Skeletal muscle satellite cell (primary cell): ENCODE results near the gene TMC3.
"Not testable (repeated sequence)": the region's sequence is repeated elsewhere in the genome, so short reads cannot be mapped to it uniquely, and the experiment has no call there.

Experiments
- H3K27me3 ChIP-seq: 2 replicates; pipeline ENCODE4 v1.7.0; 2013; ENCODE audit warnings: low read length; ENCODE audit not compliant: control insufficient read depth, insufficient read depth
- H3K36me3 ChIP-seq: 2 replicates; pipeline ENCODE4 v1.7.0; 2013; ENCODE audit warnings: mild to moderate bottlenecking, control low read depth, low read length; ENCODE audit not compliant: insufficient read depth
- H3K4me1 ChIP-seq: 2 replicates; pipeline ENCODE4 v1.7.0; 2013; ENCODE audit warnings: low read length; ENCODE audit not compliant: control insufficient read depth, insufficient read depth
- H3K4me2 ChIP-seq: 2 replicates; pipeline ENCODE4 v1.7.0; 2013; ENCODE audit warnings: mild to moderate bottlenecking, low read length
- H3K4me3 ChIP-seq: 2 replicates; pipeline ENCODE4 v1.7.0; 2013; ENCODE audit warnings: low read length
- H3K9ac ChIP-seq: 2 replicates; pipeline ENCODE4 v1.7.0; 2013; ENCODE audit warnings: mild to moderate bottlenecking, low read depth, low read length, moderate library complexity
- H3K9me3 ChIP-seq: replicated peaks from 2 replicates; pipeline ENCODE4 v1.7.0; 2013; ENCODE audit warnings: mild to moderate bottlenecking, control low read depth, low read length

Gene TMC3

DNA sequence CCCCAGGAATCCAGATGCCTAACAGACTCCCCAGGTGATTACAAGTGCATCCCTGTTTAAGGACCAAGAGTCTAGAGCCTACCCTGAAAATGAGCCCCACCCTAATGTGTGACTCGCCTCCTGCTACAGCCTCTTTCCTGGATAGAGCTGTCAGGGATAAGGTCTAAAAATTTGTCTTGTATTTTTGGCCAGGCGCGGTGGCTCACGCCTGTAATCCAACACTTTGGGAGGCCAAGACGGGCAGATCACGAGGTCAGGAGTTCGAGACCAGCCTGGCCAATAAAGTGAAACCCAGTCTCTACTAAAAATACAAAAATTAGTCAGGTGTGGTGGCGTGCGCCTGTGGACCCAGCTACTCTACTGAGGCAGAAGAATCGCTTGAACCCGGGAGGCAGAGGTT lies 11.2 kb downstream of the TMC3 start:
- H3K9me3 ChIP-seq, result no peaks in the 10 kb centered on the region
- H3K36me3 ChIP-seq, result no peaks in the 10 kb centered on the region
- no peak overlapping the region for H3K9ac ChIP-seq
- no peaks in the 10 kb centered on the region for H3K4me1 ChIP-seq
- no peak overlapping the region for H3K4me2 ChIP-seq
- H3K27me3 ChIP-seq, result peaks cover 6% of the 10 kb centered on the region
- no peak overlapping the region for H3K4me3 ChIP-seq

DNA sequence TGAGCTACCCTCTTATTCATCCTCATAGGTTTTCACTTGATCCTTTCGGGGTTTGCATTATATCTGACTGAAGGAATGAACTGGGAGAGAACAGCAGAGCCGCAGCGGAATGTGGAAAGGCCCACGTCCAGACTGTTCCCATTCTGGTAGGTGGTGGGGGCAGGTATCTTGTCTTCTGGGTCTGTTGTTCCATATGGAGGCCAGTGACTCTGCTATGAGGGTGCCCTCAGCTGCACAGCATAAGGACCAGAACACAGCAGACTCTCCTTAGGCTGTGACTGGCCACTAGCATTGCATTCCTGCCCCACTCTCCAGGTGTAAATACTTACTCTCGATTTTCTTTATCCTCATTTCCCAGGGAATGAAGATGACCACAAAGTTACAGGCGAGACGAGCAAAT lies 12.1 kb downstream of the TMC3 start:
- Histone ChIP-seq H3K9me3 (no peaks in the 10 kb centered on the region), H3K27me3 (peaks cover 14% of the 10 kb centered on the region), H3K4me1 (no peaks in the 10 kb centered on the region), H3K36me3 (no peaks in the 10 kb centered on the region), H3K4me3 (no peak overlapping the region), H3K9ac (no peak overlapping the region), H3K4me2 (no peak overlapping the region)

DNA sequence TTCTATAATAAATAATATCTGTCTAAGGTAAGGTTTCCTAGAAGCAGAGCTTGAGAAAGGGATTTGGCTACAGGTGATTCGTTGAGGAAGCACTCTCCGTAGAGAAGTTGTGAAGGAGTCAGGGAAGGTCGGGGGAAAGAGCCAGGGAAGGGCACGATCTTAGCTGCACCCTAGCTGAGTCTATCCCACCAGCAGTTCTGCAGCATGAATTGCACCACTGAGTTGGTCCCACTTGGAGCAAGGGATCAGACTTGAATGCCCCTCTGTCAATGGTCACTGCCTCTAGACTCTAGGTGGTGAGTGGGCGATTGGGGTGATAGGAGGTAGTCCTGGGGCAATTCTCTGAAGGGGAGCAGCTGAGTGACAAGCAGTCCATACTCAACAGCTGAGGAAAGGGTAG lies 13.5 kb downstream of the TMC3 start:
- Histone ChIP-seq H3K4me1 (no peaks in the 10 kb centered on the region), H3K4me3 (no peak overlapping the region), H3K9me3 (no peaks in the 10 kb centered on the region), H3K36me3 (no peaks in the 10 kb centered on the region), H3K9ac (no peak overlapping the region), H3K27me3 (peaks cover 25% of the 10 kb centered on the region), H3K4me2 (no peak overlapping the region)

DNA sequence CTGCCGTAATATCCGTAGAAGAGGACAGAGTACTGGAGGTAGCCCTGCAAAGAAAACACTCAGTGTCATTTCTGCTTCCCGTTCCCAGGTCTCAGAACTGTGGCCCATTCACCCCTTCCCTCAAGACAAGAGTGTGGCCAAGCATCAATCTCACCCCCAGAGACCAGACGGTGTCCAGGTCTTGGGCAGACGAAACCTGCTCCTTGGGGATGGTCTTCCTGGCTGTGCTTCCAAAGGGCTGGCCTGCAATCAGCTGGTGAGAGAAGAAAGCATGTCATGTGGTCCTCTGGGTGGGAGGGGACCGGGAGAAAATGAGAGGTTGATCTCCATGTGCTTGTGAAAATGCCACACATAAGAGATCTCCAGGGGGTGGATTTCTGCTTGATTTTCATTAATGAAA lies 15.8 kb downstream of the TMC3 start:
- Histone ChIP-seq H3K36me3 (no peaks in the 10 kb centered on the region), H3K4me2 (no peak overlapping the region), H3K9ac (no peak overlapping the region), H3K4me1 (no peaks in the 10 kb centered on the region), H3K9me3 (no peaks in the 10 kb centered on the region), H3K4me3 (no peak overlapping the region), H3K27me3 (peaks cover 32% of the 10 kb centered on the region)

DNA sequence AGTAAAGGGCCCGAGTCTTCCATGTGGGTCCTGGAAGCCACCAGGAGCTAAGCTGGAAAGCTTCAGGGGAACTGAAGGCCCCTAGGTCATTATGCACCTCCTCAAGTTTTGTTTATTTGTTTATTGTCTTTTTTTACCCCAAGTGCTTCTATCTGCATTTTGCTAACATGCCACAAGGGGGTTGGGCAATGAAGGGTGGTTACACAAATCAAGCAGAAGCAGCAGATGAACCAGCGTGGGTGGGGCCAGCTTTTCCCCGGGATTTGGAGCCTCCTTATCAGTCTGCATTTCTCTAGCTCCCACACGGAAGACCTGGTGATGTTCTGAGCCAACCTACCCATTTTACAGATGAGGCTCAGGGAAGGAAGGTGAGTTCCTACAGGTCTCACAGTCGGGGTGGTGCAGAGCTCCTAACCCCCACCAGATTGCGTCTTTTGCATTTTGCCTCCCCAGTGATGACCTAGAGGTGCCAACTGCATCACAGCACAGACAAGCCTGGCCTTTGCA lies 16.8 kb downstream of the TMC3 start:
- Histone ChIP-seq H3K9me3 (no peaks in the 10 kb centered on the region), H3K9ac (no peak overlapping the region), H3K4me3 (no peak overlapping the region), H3K4me1 (no peaks in the 10 kb centered on the region), H3K27me3 (peaks cover 32% of the 10 kb centered on the region), H3K4me2 (no peak overlapping the region), H3K36me3 (no peaks in the 10 kb centered on the region)

DNA sequence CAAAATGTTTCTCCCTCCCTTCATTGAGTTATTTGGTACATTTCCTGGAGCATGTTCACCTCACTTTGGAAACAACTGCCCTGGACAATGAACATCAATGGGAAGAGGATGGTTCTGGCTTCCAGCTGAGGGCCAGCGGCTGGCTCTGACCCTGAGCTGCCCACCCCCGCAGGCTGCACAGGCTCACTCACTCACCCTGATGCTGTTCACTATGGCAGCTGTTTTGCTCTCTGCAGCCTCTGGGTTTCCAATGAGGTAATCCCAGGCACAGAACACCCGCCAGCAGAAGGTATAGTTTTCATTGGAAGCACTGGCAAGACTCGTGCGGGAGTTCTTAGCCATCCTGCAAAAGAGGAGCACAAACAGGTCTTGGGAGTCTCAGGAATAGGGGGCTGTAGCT lies 17.8 kb downstream of the TMC3 start:
- Histone ChIP-seq H3K27me3 (peaks cover 35% of the 10 kb centered on the region), H3K9ac (no peak overlapping the region), H3K9me3 (no peaks in the 10 kb centered on the region), H3K4me2 (no peak overlapping the region), H3K36me3 (no peaks in the 10 kb centered on the region), H3K4me1 (no peaks in the 10 kb centered on the region), H3K4me3 (no peak overlapping the region)

DNA sequence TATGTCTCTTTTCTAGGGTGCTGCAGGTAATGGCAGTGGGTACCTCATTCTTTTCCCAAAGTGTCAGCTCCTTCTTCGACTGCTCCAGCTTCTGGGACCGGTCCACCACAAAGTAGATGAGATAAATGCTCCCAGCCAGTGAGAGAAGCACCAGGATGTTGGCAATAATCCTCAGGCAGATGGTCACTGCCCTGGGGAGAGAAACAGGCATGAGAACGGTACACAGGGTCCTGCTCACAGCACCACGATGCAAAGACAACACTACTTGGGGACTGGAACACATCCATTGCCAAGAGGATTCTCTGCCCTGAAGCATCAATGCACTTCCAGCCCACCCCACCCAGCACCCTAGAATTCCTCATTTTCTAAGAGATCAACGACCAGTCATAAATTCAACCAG lies 22.4 kb downstream of the TMC3 start:
- Histone ChIP-seq H3K4me1 (no peaks in the 10 kb centered on the region), H3K9me3 (no peaks in the 10 kb centered on the region), H3K9ac (no peak overlapping the region), H3K36me3 (no peaks in the 10 kb centered on the region), H3K4me2 (no peak overlapping the region), H3K27me3 (peaks cover 38% of the 10 kb centered on the region), H3K4me3 (no peak overlapping the region)

DNA sequence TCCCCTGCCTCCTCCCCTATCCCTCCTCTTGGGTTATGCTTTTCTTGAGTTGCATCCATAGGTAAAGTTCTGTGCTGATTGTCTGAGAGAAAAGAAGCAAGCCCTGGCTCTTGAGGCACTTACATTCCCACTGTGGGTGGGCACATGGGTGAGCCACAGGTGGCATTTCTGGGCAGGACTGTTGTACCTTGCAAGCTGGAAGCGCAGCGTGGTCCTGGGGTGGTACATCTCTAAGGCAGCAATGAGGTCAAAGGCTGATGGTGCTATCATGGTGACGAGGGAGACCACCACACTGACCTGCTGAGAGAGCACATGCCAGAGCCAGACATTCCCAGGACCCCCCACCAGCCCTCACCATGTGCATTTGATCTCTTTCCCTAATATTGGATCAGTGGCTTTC lies 24.7 kb downstream of the TMC3 start:
- peaks cover 31% of the 10 kb centered on the region for H3K27me3 ChIP-seq
- H3K4me2 ChIP-seq, result no peak overlapping the region
- H3K9ac ChIP-seq, result no peak overlapping the region
- H3K9me3 ChIP-seq, result no peaks in the 10 kb centered on the region
- no peaks in the 10 kb centered on the region for H3K4me1 ChIP-seq
- H3K36me3 ChIP-seq, result no peaks in the 10 kb centered on the region
- H3K4me3 ChIP-seq, result no peak overlapping the region

DNA sequence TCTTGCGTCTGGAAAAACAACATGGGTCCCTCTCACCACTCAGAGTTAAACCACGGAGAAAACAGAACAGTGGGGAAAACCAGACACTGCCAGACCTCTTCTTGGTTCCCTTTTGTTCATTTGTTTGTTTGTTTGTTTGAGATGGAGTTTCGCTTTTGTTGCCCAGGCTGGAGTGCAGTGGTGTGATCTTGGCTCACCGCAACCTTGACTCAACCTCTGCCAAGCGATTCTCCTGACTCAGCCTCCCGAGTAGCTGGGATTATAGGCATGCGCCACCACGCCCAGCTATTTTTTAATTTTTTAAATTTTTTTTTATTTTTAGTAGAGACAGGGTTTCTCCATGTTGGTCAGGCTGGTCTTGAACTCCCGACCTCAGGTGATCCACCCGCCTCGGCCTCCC lies 25.3 kb downstream of the TMC3 start:
- H3K9me3 ChIP-seq, H3K9ac ChIP-seq, H3K36me3 ChIP-seq, H3K4me2 ChIP-seq, H3K4me1 ChIP-seq, H3K4me3 ChIP-seq: not testable (repeated sequence)
- H3K27me3 ChIP-seq, result peaks cover 31% of the 10 kb centered on the region

DNA sequence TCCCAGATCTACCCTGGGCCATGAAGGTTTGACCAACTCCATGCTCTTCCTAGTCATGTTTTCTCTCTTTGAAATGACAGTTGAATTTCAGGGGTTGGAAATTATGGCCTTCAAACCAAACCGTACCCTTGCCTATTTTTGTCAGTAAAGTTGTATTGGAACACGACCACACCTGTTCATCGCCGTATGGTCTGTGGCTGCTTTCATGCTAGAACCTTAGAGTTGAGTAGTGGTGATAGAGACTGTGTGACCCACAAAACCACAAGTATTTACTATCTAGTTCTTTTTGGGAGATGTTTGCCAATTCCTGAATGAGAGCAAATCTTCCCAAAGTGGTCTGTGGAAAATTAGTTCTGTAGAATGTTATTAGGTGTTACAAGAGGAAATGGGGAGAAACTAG lies 26.1 kb downstream of the TMC3 start:
- no peak overlapping the region for H3K4me3 ChIP-seq
- H3K27me3 ChIP-seq, result peaks cover 31% of the 10 kb centered on the region
- no peaks in the 10 kb centered on the region for H3K36me3 ChIP-seq
- no peak overlapping the region for H3K4me2 ChIP-seq
- no peaks in the 10 kb centered on the region for H3K9me3 ChIP-seq
- H3K9ac ChIP-seq, result no peak overlapping the region
- no peaks in the 10 kb centered on the region for H3K4me1 ChIP-seq

DNA sequence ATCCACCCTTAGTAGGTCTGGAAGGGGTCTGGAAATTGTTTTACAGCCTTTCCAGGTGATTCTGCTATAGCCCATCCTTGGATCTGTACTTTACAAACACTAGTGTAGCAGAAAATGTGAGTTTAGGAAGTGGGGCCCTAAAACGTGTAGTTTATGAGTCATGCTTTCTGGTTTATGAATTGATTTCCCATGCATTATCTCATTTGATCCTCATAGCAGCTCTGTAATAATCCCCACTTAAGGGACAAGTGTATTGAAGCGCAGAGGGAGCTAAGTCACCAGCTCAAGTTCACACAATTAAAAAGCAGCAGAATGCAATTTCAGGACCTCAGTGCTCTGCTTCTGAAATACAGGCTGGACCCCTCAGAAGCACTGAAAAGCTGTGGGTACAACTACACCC lies 27.4 kb downstream of the TMC3 start:
- Histone ChIP-seq H3K9me3 (no peaks in the 10 kb centered on the region), H3K9ac (no peak overlapping the region), H3K4me1 (no peaks in the 10 kb centered on the region), H3K4me2 (no peak overlapping the region), H3K36me3 (no peaks in the 10 kb centered on the region), H3K27me3 (peaks cover 38% of the 10 kb centered on the region), H3K4me3 (no peak overlapping the region)

DNA sequence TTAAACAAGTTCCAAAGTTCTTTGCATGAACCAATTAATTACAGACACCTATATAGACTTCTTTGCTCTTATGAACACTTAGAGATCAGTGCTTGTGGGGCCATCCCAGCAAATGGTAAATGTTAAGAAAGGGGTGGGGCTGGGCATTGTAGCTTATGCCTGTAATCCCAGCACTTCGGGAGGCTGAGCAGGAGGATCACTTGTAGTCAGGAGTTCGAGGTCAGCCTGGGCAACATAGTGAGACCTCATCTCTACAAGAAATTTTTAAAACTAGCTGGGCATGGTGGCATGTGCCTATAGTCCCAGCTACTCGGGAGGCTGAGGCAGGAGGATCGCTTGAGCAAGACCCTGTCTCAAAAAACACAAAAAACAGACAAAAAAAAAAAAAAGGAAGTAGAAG lies 30.6 kb downstream of the TMC3 start:
- H3K36me3 ChIP-seq, result no peaks in the 10 kb centered on the region
- no peak overlapping the region for H3K4me3 ChIP-seq
- H3K4me2 ChIP-seq, result no peak overlapping the region
- H3K9ac ChIP-seq, result no peak overlapping the region
- H3K9me3 ChIP-seq, result no peaks in the 10 kb centered on the region
- H3K27me3 ChIP-seq, result peaks cover 31% of the 10 kb centered on the region
- H3K4me1 ChIP-seq, result peaks cover 12% of the 10 kb centered on the region
